Upper lobe of left lung (tissue), 4 donors: Measurements from ENCODE around the gene LMTK3.

Experiments
- CTCF ChIP-seq, 6 experiments: fragments of 450-650 bp in 4 of 6; fragments of 200-600 bp in 2 of 6; sonication (generic) in 2 of 6; IDR thresholded peaks; one replicate each; pipeline ENCODE4 v1.5.1; 2016 to 2019; ENCODE audit warnings: antibody characterized with exemption in 6 of 6
- EP300 ChIP-seq, 4 donors: sonication (generic); formaldehyde crosslinking; IDR thresholded peaks; one replicate each; pipeline ENCODE4 v1.5.1; 2017; ENCODE audit warnings: antibody characterized with exemption in 4 of 4, control low read depth in 2 of 4
- POLR2A ChIP-seq, 4 donors: fragments of 450-650 bp; IDR thresholded peaks; one replicate each; pipeline ENCODE4 v1.5.1; 2016 to 2017; ENCODE audit warnings: antibody characterized with exemption in 4 of 4, mild to moderate bottlenecking in 2 of 4
- POLR2AphosphoS5 ChIP-seq, 2 donors: sonication (generic); formaldehyde crosslinking; IDR thresholded peaks; one replicate each; pipeline ENCODE4 v1.5.1; 2017; ENCODE audit warnings: antibody characterized with exemption in 2 of 2

GRCh38 chr19:48520134-48520533, 8.5 kb upstream of the LMTK3 start:
- TF ChIP-seq CTCF (IDR thresholded peaks at IDR 0.05) (no peak), POLR2A (IDR thresholded peaks at IDR 0.05) (no peak), EP300 (IDR thresholded peaks at IDR 0.05) (no peak), POLR2AphosphoS5 (IDR thresholded peaks at IDR 0.05) (no peak)
